HCT116 (cell line): ENCODE results near the gene WDSUB1. TPM values are rescaled to one million over a fixed set of nuclear protein-coding genes. Genes with fewer than 3 reads are reported as not detected.

ENCODE experiments used
- ATAC-seq: fragments of 200-7000 bp; cut with Tn5 transposase; 2 replicates; pipeline ENCODE4 v1.9.1; 2020; ENCODE audit warnings: mild to moderate bottlenecking, moderate library complexity
- BruUV-seq: library from RNA; stranded (reverse); fragments of 400-500 nt; replicated peaks from 2 replicates; lab custom pipeline; 2021; lab: Mats Ljungman, UMichigan
- CTCF ChIA-PET: fragments of 300-600 bp; sonication (Branson Sonifier 250); formaldehyde crosslinking; loops from one replicate; lab custom pipeline; 2021; ENCODE audit warnings: antibody characterized with exemption; lab: Charles Lee
- POLR2A ChIA-PET: fragments of 300-600, 350-600 bp; sonication (Branson Sonifier 250); formaldehyde crosslinking; loops from one replicate; lab custom pipeline; 2021; ENCODE audit warnings: antibody characterized with exemption; lab: Charles Lee
- RAD21 ChIA-PET, 2 experiments: fragments of 300-600 bp; sonication (Branson Sonifier 250); formaldehyde crosslinking; loops; one replicate each; lab custom pipeline; 2023; ENCODE audit warnings: low total read pairs in 2 of 2; ENCODE audit not compliant: uncharacterized antibody in 2 of 2, unreplicated experiment in 2 of 2, low non-redundant PET in 1 of 2; lab: Charles Lee
- DNase-seq: peaks from one replicate; pipeline ENCODE4 v3.0.0-alpha.2; 2010; ENCODE audit warnings: low read depth, low spot score
- H2AFZ ChIP-seq: fragments of 200-600 bp; shearing (Covaris generic), sonication (generic); 2 replicates; pipeline ENCODE4 v1.6.1; 2017; ENCODE audit warnings: low read depth, mixed run types, mixed read lengths, antibody characterized with exemption, low read length; ENCODE audit not compliant: poor library complexity, severe bottlenecking
- H3K27ac ChIP-seq: 2 replicates; pipeline ENCODE4 v1.5.1; 2012; ENCODE audit warnings: low read depth, low read length
- H3K27me3 ChIP-seq: fragments of 200-600 bp; sonication (generic); 2 replicates; pipeline ENCODE4 v1.6.1; 2016; ENCODE audit warnings: mixed run types, low read length, mixed read lengths; ENCODE audit not compliant: insufficient read depth
- H3K36me3 ChIP-seq, 2 experiments: fragments of 200-500 bp in 1 of 2; fragments of 200-600 bp in 1 of 2; sonication (Bioruptor generic) in 1 of 2; sonication (generic) in 1 of 2; 2 replicates each; pipeline versions ENCODE4 v1.5.1 to v1.6.1; 2014 to 2016; ENCODE audit warnings: low read length in 2 of 2, inconsistent platforms in 1 of 2, mixed read lengths in 1 of 2, mixed run types in 1 of 2; ENCODE audit not compliant: insufficient read depth in 2 of 2, control insufficient read depth in 1 of 2
- H3K4me1 ChIP-seq, 2 experiments: fragments of 200-600 bp in 1 of 2; sonication (generic) in 1 of 2; 2 replicates each; pipeline versions ENCODE4 v1.5.1 to v1.6.1; 2012 to 2017; ENCODE audit warnings: low read length in 2 of 2, inconsistent platforms in 1 of 2, mild to moderate bottlenecking in 1 of 2, mixed read lengths in 1 of 2, mixed run types in 1 of 2, moderate library complexity in 1 of 2; ENCODE audit not compliant: insufficient read depth in 2 of 2, control insufficient read depth in 1 of 2
- H3K4me2 ChIP-seq: fragments of 200-600 bp; sonication (generic); 2 replicates; pipeline ENCODE4 v1.6.1; 2017; ENCODE audit warnings: mixed run types, low read length, mixed read lengths
- H3K4me3 ChIP-seq, 2 experiments: fragments of 200-600 bp in 1 of 2; sonication (generic) in 1 of 2; replicated peaks in 1 of 2; 2 replicates each; pipeline ENCODE4 v1.5.1; 2011 to 2016; ENCODE audit warnings: low read length in 2 of 2, control low read depth in 1 of 2, low read depth in 1 of 2, mild to moderate bottlenecking in 1 of 2, mixed read lengths in 1 of 2, mixed run types in 1 of 2
- H3K79me2 ChIP-seq: fragments of 200-600 bp; sonication (generic); 2 replicates; pipeline ENCODE4 v1.6.1; 2017; ENCODE audit warnings: mild to moderate bottlenecking, mixed run types, low read length, moderate library complexity, mixed read lengths; ENCODE audit not compliant: insufficient read depth
- H3K9ac ChIP-seq: fragments of 200-600 bp; sonication (generic); 2 replicates; pipeline ENCODE4 v1.6.1; 2016; ENCODE audit warnings: low read length, mixed read lengths
- H3K9me2 ChIP-seq: fragments of 200-600 bp; sonication (generic), shearing (Covaris generic); 2 replicates; pipeline ENCODE4 v1.6.1; 2017; ENCODE audit warnings: mixed run types, mild to moderate bottlenecking, moderate library complexity; ENCODE audit not compliant: insufficient read depth
- H3K9me3 ChIP-seq, 2 experiments: fragments of 200-500 bp in 1 of 2; fragments of 200-600 bp in 1 of 2; sonication (Bioruptor generic) in 1 of 2; sonication (generic) in 1 of 2; 2 replicates each; pipeline ENCODE4 v1.6.1; 2014 to 2017; ENCODE audit warnings: low read length in 2 of 2, mixed read lengths in 2 of 2, inconsistent platforms in 1 of 2, low read depth in 1 of 2, mild to moderate bottlenecking in 1 of 2, mixed run types in 1 of 2, moderate library complexity in 1 of 2; ENCODE audit not compliant: control insufficient read depth in 1 of 2, insufficient read depth in 1 of 2
- H4K20me1 ChIP-seq: fragments of 200-600 bp; sonication (generic), shearing (Covaris generic); 2 replicates; pipeline ENCODE4 v1.6.1; 2017; ENCODE audit warnings: mixed run types, mild to moderate bottlenecking, moderate library complexity; ENCODE audit not compliant: insufficient read depth
- EGR1 ChIP-seq: IDR thresholded peaks from 2 replicates; pipeline ENCODE4 v1.6.1; 2012; ENCODE audit warnings: low read depth
- ELF1 ChIP-seq: IDR thresholded peaks from 2 replicates; pipeline ENCODE4 v1.6.1; 2012; ENCODE audit warnings: low read depth, borderline replicate concordance
- FOSL1 ChIP-seq: IDR thresholded peaks from 2 replicates; pipeline ENCODE4 v1.6.1; 2012; ENCODE audit warnings: low read depth
- JUND ChIP-seq: IDR thresholded peaks from 2 replicates; pipeline ENCODE4 v1.6.1; 2012
- POLR2A ChIP-seq: IDR thresholded peaks from 2 replicates; pipeline ENCODE4 v1.7.0; 2011; ENCODE audit warnings: borderline replicate concordance; ENCODE audit not compliant: insufficient read depth, insufficient read length; ENCODE audit errors: extremely low read depth
- POLR2AphosphoS5 ChIP-seq: IDR thresholded peaks from 2 replicates; pipeline ENCODE4 v1.6.1; 2011; ENCODE audit warnings: mild to moderate bottlenecking, low read depth, low read length, moderate library complexity
- RAD21 ChIP-seq: IDR thresholded peaks from 2 replicates; pipeline ENCODE4 v1.6.1; 2012; ENCODE audit warnings: low read depth, mild to moderate bottlenecking
- SP1 ChIP-seq: IDR thresholded peaks from 2 replicates; pipeline ENCODE4 v1.6.1; 2012; ENCODE audit warnings: low read depth
- YY1 ChIP-seq: IDR thresholded peaks from 2 replicates; pipeline ENCODE4 v1.6.1; 2011; ENCODE audit warnings: low read length, low read depth, moderate library complexity, mild to moderate bottlenecking; ENCODE audit not compliant: insufficient replicate concordance; ENCODE audit errors: extremely low read depth
- ZNF274 ChIP-seq: fragments of 200-500 bp; sonication (Bioruptor generic); IDR thresholded peaks from 2 replicates; pipeline ENCODE4 v1.6.1; 2014; ENCODE audit warnings: mild to moderate bottlenecking, low read depth, low read length, inconsistent platforms
- intact Hi-C: fragments of 100-400 bp; cut with micrococcal nuclease; formaldehyde crosslinking; loops from 2 replicates; pipeline ENCODE4 v1.10.0; 2022
- total RNA-seq: library from RNA; stranded (reverse); gene quantifications from one replicate; pipeline ENCODE4 v1.2.1, GENCODE V29; 2021; ENCODE audit not compliant: unreplicated experiment
- TF ChIP-seq, protein P1 (sequence below): IDR thresholded peaks from 2 replicates; pipeline ENCODE4 v1.6.1; 2012; ENCODE audit warnings: low read depth
- TF ChIP-seq, protein P2 (sequence below), 3 experiments: fragments of 200-600 bp in 1 of 3; sonication (generic) in 1 of 3; IDR thresholded peaks in 2 of 3; conservative IDR thresholded peaks in 1 of 3; 2 replicates each; pipeline ENCODE4 v1.5.1; 2012 to 2017; ENCODE audit warnings: low read depth in 2 of 3, low read length in 2 of 3, antibody characterized with exemption in 1 of 3, borderline replicate concordance in 1 of 3, control low read depth in 1 of 3, mild to moderate bottlenecking in 1 of 3, mixed read lengths in 1 of 3, mixed run types in 1 of 3, moderate library complexity in 1 of 3; ENCODE audit not compliant: insufficient read depth in 1 of 3

Gene WDSUB1
- total RNA-seq, 1 experiment from 2014 or later: 8.8 TPM

DNA sequence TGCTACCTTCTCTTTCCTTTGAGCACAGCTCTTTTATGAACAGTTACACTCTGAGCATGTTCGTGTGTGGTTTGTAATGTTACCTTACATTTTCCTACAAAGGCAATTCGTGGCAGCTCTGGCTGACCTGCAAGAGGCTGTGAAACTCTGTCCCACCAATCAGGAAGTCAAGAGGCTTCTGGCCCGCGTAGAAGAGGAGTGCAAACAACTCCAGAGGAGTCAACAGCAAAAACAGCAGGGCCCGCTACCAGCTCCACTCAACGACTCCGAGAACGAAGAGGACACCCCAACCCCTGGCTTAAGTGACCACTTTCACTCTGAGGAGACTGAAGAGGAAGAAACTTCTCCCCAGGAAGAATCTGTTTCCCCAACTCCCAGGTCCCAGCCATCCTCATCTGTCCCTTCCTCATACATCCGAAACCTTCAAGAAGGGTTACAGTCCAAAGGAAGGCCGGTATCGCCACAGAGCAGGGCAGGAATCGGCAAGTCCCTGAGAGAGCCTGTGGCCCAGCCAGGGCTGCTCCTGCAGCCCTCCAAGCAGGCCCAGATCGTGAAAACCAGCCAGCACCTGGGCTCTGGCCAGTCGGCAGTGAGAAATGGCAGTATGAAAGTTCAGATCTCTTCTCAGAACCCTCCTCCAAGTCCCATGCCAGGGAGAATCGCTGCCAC lies 56.9 kb downstream of the WDSUB1 start:
- no peak overlapping the region for H2AFZ ChIP-seq
- H3K9me2 ChIP-seq: no peaks in the 10 kb centered on the region
- BruUV-seq: no TSS peak
- H3K36me3 ChIP-seq: peaks cover 0 to 2% of the 10 kb centered on the region in 2 experiments; a peak in 1 of 4 replicates
- ATAC-seq (no peak), DNase-seq (no peak)
- ChIA-PET POLR2A (no interaction called here), RAD21 (no interaction called here), CTCF (no interaction called here)
- H3K4me3 ChIP-seq: no peak overlapping the region
- H3K9me3 ChIP-seq: no peaks in the 10 kb centered on the region
- H3K4me2 ChIP-seq: no peak overlapping the region
- no peaks in the 10 kb centered on the region for H4K20me1 ChIP-seq
- no peak overlapping the region for H3K27ac ChIP-seq
- H3K27me3 ChIP-seq: no peaks in the 10 kb centered on the region
- TF ChIP-seq, protein P1, sequence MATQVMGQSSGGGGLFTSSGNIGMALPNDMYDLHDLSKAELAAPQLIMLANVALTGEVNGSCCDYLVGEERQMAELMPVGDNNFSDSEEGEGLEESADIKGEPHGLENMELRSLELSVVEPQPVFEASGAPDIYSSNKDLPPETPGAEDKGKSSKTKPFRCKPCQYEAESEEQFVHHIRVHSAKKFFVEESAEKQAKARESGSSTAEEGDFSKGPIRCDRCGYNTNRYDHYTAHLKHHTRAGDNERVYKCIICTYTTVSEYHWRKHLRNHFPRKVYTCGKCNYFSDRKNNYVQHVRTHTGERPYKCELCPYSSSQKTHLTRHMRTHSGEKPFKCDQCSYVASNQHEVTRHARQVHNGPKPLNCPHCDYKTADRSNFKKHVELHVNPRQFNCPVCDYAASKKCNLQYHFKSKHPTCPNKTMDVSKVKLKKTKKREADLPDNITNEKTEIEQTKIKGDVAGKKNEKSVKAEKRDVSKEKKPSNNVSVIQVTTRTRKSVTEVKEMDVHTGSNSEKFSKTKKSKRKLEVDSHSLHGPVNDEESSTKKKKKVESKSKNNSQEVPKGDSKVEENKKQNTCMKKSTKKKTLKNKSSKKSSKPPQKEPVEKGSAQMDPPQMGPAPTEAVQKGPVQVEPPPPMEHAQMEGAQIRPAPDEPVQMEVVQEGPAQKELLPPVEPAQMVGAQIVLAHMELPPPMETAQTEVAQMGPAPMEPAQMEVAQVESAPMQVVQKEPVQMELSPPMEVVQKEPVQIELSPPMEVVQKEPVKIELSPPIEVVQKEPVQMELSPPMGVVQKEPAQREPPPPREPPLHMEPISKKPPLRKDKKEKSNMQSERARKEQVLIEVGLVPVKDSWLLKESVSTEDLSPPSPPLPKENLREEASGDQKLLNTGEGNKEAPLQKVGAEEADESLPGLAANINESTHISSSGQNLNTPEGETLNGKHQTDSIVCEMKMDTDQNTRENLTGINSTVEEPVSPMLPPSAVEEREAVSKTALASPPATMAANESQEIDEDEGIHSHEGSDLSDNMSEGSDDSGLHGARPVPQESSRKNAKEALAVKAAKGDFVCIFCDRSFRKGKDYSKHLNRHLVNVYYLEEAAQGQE: no peak
- TF ChIP-seq ZNF274 (no peak), ELF1 (no peak), YY1 (no peak), RAD21 (no peak), FOSL1 (no peak), POLR2A (no peak), SP1 (no peak), EGR1 (no peak), POLR2AphosphoS5 (no peak), JUND (no peak)
- TF ChIP-seq, protein P2, sequence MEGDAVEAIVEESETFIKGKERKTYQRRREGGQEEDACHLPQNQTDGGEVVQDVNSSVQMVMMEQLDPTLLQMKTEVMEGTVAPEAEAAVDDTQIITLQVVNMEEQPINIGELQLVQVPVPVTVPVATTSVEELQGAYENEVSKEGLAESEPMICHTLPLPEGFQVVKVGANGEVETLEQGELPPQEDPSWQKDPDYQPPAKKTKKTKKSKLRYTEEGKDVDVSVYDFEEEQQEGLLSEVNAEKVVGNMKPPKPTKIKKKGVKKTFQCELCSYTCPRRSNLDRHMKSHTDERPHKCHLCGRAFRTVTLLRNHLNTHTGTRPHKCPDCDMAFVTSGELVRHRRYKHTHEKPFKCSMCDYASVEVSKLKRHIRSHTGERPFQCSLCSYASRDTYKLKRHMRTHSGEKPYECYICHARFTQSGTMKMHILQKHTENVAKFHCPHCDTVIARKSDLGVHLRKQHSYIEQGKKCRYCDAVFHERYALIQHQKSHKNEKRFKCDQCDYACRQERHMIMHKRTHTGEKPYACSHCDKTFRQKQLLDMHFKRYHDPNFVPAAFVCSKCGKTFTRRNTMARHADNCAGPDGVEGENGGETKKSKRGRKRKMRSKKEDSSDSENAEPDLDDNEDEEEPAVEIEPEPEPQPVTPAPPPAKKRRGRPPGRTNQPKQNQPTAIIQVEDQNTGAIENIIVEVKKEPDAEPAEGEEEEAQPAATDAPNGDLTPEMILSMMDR (IDR thresholded peaks at IDR 0.05 in 2 of 3, conservative IDR thresholded peaks at IDR 0.05 in 1 of 3; ENCODE audit: borderline replicate concordance in 1 of 3, insufficient read depth in 1 of 3, low read depth in 2 of 3, low read length in 2 of 3): no peak
- H3K79me2 ChIP-seq: no peaks in the 10 kb centered on the region
- no peak overlapping the region for H3K9ac ChIP-seq
- intact Hi-C loops: no loop called here
- H3K4me1 ChIP-seq: peaks cover 6 to 13% of the 10 kb centered on the region in 2 experiments; a peak in 3 of 4 replicates
